ENCODE measurements around the gene CHMP6.

- TF ChIP-seq CTCF (IDR thresholded peaks at IDR 0.05): no peak
- TF ChIP-seq POLR2AphosphoS5 (IDR thresholded peaks at IDR 0.05): no peak
These were observed 16.5 kb downstream of the CHMP6 start for GRCh38 chr17:81008140-81008539.
